ENCODE data around the gene IGF2.

DNA sequence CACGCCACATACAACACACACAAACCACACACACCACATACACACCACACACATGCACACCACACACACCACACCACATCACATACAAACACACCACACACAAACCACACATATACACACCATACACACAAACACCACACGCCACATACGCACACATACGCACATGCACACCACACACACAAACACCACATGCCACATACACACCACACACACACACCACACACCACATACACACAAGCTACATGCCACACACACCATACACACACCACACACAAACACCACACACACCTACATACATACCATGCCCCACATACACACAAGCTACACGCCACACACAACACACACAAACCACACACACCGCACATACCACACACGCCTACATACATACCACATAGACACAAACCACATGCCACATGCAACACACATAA, 48.1 kb upstream of the IGF2 start:
- TF ChIP-seq POLR2A (IDR thresholded peaks at IDR 0.05), result no peak
- TF ChIP-seq, protein P1, sequence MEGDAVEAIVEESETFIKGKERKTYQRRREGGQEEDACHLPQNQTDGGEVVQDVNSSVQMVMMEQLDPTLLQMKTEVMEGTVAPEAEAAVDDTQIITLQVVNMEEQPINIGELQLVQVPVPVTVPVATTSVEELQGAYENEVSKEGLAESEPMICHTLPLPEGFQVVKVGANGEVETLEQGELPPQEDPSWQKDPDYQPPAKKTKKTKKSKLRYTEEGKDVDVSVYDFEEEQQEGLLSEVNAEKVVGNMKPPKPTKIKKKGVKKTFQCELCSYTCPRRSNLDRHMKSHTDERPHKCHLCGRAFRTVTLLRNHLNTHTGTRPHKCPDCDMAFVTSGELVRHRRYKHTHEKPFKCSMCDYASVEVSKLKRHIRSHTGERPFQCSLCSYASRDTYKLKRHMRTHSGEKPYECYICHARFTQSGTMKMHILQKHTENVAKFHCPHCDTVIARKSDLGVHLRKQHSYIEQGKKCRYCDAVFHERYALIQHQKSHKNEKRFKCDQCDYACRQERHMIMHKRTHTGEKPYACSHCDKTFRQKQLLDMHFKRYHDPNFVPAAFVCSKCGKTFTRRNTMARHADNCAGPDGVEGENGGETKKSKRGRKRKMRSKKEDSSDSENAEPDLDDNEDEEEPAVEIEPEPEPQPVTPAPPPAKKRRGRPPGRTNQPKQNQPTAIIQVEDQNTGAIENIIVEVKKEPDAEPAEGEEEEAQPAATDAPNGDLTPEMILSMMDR (IDR thresholded peaks at IDR 0.05), result no peak

All from esophagus squamous epithelium (tissue), 4 donors.